KMS-11 (cell line): ENCODE data around the gene DNPH1.

ENCODE experiments used
- H2AFZ ChIP-seq: fragments of 200-600 bp; sonication (generic); 2 replicates; pipeline ENCODE4 v1.6.1; 2016; ENCODE audit warnings: antibody characterized with exemption, mixed run types, low read depth
- H3K27ac ChIP-seq: fragments of 200-600 bp; sonication (generic); 2 replicates; pipeline ENCODE4 v1.6.1; 2016; ENCODE audit warnings: mild to moderate bottlenecking, mixed run types
- H3K27me3 ChIP-seq: fragments of 200-600 bp; sonication (generic); 2 replicates; pipeline ENCODE4 v1.6.1; 2017; ENCODE audit warnings: mild to moderate bottlenecking, low read depth, mixed run types, moderate library complexity; ENCODE audit not compliant: insufficient read depth
- H3K36me3 ChIP-seq: fragments of 200-600 bp; sonication (generic); 2 replicates; pipeline ENCODE4 v1.6.1; 2017; ENCODE audit warnings: mild to moderate bottlenecking, mixed run types; ENCODE audit not compliant: insufficient read depth
- H3K4me1 ChIP-seq: fragments of 200-600 bp; sonication (generic); 2 replicates; pipeline ENCODE4 v1.6.1; 2016; ENCODE audit warnings: mild to moderate bottlenecking, low read depth, mixed run types; ENCODE audit not compliant: poor library complexity, severe bottlenecking
- H3K4me2 ChIP-seq: fragments of 200-600 bp; sonication (generic); 2 replicates; pipeline ENCODE4 v1.7.0; 2016; ENCODE audit warnings: mild to moderate bottlenecking, mixed run types
- H3K4me3 ChIP-seq: fragments of 200-600 bp; sonication (generic); IDR thresholded peaks from 2 replicates; pipeline ENCODE4 v1.6.1; 2017; ENCODE audit warnings: low read depth, low read length, mixed read lengths; ENCODE audit not compliant: insufficient read depth
- H3K79me2 ChIP-seq: fragments of 200-600 bp; sonication (generic); 2 replicates; pipeline ENCODE4 v1.6.1; 2016; ENCODE audit warnings: low read depth, mixed run types; ENCODE audit not compliant: insufficient read depth
- H3K9ac ChIP-seq: fragments of 200-600 bp; sonication (generic); 2 replicates; pipeline ENCODE4 v1.6.1; 2016; ENCODE audit warnings: mild to moderate bottlenecking, mixed run types
- H4K20me1 ChIP-seq: fragments of 200-600 bp; sonication (generic); 2 replicates; pipeline ENCODE4 v1.6.1; 2016; ENCODE audit warnings: mild to moderate bottlenecking, mixed run types; ENCODE audit not compliant: insufficient read depth
- TF ChIP-seq, protein P1 (sequence below): fragments of 200-600 bp; sonication (generic); conservative IDR thresholded peaks from 2 replicates; pipeline ENCODE4 v1.6.1; 2017; ENCODE audit warnings: low read depth, mild to moderate bottlenecking, antibody characterized with exemption, low read length, moderate library complexity, mixed read lengths

Gene DNPH1

DNA sequence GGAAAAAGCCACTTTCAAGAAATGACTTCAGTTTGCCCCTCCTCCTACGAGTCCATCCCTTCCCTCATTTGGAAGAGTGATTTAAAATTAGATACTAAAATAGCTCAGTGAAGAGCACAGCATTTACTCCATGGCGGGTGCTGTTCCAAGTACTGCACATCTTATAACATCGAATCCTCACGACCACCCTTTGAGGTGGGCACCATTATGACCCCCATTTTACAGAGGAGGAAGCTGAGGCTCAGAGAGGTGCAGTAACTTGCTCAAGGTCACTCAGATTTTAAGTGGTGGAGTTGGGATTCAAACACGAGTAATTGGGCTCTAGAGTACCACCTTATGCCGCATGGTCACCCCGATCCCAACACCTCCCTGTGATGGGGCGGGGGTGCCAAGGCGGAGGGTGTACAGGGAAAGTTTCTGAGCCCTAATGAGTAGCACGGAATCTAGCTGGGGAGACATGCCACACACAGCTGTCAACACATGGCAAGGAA lies 39.5 kb upstream of the DNPH1 start:
- no peaks in the 10 kb centered on the region for H4K20me1 ChIP-seq
- no peak overlapping the region for H2AFZ ChIP-seq
- H3K27me3 ChIP-seq, result no peaks in the 10 kb centered on the region
- H3K79me2 ChIP-seq, result no peaks in the 10 kb centered on the region
- TF ChIP-seq, protein P1, sequence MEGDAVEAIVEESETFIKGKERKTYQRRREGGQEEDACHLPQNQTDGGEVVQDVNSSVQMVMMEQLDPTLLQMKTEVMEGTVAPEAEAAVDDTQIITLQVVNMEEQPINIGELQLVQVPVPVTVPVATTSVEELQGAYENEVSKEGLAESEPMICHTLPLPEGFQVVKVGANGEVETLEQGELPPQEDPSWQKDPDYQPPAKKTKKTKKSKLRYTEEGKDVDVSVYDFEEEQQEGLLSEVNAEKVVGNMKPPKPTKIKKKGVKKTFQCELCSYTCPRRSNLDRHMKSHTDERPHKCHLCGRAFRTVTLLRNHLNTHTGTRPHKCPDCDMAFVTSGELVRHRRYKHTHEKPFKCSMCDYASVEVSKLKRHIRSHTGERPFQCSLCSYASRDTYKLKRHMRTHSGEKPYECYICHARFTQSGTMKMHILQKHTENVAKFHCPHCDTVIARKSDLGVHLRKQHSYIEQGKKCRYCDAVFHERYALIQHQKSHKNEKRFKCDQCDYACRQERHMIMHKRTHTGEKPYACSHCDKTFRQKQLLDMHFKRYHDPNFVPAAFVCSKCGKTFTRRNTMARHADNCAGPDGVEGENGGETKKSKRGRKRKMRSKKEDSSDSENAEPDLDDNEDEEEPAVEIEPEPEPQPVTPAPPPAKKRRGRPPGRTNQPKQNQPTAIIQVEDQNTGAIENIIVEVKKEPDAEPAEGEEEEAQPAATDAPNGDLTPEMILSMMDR, result no peak
- H3K27ac ChIP-seq, result no peak overlapping the region
- no peak overlapping the region for H3K9ac ChIP-seq
- no peak overlapping the region for H3K4me2 ChIP-seq
- H3K36me3 ChIP-seq, result no peaks in the 10 kb centered on the region
- no peak overlapping the region for H3K4me3 ChIP-seq
- no peaks in the 10 kb centered on the region for H3K4me1 ChIP-seq

DNA sequence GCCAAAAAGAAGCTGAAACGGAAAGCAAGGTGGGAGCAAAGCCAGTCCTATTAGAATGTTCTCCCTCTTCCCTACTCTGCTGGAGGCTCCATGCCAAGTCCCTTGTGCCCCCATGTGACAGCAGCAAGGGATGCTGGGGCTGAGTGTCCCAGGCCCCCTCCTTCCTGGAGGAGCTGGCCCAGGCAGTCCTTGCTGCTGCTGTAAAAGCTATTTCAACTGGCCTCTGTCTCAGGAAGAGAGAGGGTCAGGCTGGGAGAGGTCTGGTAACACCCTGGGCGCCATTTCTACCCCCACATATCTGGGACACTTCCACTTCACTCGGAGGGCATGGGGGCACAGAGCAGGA lies 39.0 kb upstream of the DNPH1 start:
- Histone ChIP-seq H3K27me3 (no peaks in the 10 kb centered on the region), H3K4me1 (peaks cover 4% of the 10 kb centered on the region), H3K9ac (no peak overlapping the region), H3K4me2 (no peak overlapping the region), H2AFZ (no peak overlapping the region), H3K27ac (no peak overlapping the region), H3K79me2 (no peaks in the 10 kb centered on the region), H3K36me3 (no peaks in the 10 kb centered on the region), H4K20me1 (no peaks in the 10 kb centered on the region), H3K4me3 (no peak overlapping the region)
- TF ChIP-seq, protein P1, result no peak

DNA sequence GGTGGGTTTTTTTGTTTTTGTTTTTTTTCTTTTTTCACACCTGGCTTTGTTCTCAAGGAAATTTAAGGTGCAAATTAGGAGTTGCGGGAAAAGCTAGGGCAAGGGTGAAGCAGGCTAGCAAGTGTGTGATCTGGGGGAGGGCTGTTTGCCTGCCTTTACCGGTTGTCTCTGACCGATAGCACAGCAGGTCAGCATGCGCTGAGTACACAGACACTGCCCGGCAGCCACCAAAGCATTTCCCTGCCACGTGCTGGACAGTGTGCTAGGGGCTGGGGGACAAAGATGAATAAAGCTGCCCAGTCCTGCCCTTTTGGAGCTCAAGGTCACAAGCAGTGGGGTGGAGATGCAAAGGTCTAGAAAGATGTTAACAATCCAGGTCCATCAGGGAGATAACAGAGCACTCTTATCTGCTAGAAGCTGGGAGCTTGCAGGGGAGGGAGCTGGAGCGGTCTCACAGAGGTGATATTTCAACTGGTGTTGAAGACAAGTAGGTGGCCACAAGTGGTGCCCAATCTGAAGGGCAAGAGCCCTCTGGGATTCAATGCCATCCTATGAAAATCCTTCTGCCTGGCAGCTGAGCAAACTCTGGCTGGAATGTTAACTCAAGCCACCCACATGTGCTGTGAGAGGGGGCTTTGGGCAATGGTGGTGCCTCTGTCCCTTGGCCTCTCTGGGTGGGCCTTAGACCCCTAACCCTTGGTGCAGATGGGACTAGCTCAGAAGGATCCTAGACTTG lies 38.5 kb upstream of the DNPH1 start:
- Histone ChIP-seq H3K79me2 (no peaks in the 10 kb centered on the region), H3K27ac (no peak overlapping the region), H4K20me1 (no peaks in the 10 kb centered on the region), H3K9ac (no peak overlapping the region), H2AFZ (no peak overlapping the region), H3K4me3 (no peak overlapping the region), H3K4me2 (no peak overlapping the region), H3K27me3 (no peaks in the 10 kb centered on the region), H3K4me1 (peaks cover 5% of the 10 kb centered on the region), H3K36me3 (no peaks in the 10 kb centered on the region)
- TF ChIP-seq, protein P1, result no peak

DNA sequence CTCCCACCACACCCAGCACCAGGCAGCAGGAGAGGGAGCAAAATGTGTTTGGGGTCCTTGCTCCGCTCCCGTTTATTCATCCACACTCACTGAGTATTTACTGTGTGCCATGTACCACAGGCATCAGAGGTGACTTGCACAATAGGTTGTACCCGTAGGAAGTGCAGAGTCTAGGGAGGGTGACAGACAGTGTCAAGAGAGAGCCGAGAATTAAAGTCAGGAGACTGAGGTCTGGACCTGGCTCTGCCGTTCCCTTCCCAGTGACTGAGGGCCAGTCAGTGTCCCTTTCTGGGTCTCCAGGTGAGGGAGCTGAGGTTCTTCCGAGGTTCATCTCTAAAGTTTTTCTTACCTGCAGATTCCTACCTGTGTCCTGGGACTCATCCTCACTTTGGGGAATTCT lies 36.3 kb upstream of the DNPH1 start:
- H3K79me2 ChIP-seq, result no peaks in the 10 kb centered on the region
- no peaks in the 10 kb centered on the region for H3K27me3 ChIP-seq
- H3K4me3 ChIP-seq, result no peak overlapping the region
- H3K9ac ChIP-seq, result no peak overlapping the region
- TF ChIP-seq, protein P1, result no peak
- H3K4me2 ChIP-seq, result no peak overlapping the region
- H4K20me1 ChIP-seq, result no peaks in the 10 kb centered on the region
- H3K4me1 ChIP-seq, result peaks cover 5% of the 10 kb centered on the region
- no peak overlapping the region for H2AFZ ChIP-seq
- H3K27ac ChIP-seq, result no peak overlapping the region
- H3K36me3 ChIP-seq, result no peaks in the 10 kb centered on the region
